ENCODE data around the gene VAV2.

DNA sequence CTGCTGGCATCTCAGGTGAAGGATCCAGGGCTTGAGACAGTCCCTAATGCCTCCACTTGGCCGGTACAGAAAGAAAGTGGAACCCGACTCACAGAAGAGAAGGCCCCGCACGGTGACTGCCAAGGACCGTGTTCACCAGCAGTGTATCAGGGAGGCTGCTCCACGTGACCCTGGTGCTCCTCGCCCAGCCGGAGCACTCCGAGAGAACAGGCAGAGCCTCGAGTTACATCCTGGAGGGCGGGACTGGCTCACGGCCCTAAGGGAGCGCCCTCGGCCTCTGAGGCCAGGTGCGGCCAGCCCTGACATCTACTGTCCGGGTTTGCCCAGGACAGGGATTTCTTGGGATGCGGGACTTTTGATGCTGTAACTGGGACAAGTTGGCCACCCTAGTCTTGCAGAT is 149.9 kb downstream of the VAV2 start:
- TF ChIP-seq CTCF (IDR thresholded peaks at IDR 0.05): no peak
- TF ChIP-seq POLR2A (IDR thresholded peaks at IDR 0.05): no peak

Measured in adrenal gland (tissue), 5 donors.